NB4 (cell line): ENCODE measurements around the gene OR52K1.

Experiments
- MYC ChIP-seq: IDR thresholded peaks from 2 replicates; pipeline ENCODE4 v1.6.1; 2011; ENCODE audit warnings: low read depth, low read length
- TF ChIP-seq, protein P1 (sequence below): IDR thresholded peaks from one replicate; pipeline ENCODE4 v1.5.1; 2012; ENCODE audit warnings: low read depth, low read length

DNA sequence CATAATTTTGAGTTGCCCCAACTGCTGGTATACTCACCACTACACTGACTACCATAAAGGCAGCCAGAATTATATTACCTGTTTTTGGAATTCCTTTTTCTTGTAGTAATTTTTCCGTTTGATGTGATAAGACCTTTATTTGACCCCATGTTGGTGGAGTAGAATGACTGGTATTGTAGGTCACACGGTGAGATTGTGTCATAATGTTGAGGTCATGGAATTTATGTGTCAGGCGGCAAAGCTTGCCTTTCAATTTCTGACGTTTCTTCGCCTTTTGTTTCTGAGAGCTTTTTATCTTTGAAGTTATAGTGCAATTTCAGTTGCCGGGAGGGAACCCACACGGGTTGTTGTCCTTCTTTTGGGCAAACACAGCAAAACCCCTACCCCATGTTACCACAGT lies 13.0 kb downstream of the OR52K1 start:
- no peak for TF ChIP-seq MYC
- TF ChIP-seq, protein P1, sequence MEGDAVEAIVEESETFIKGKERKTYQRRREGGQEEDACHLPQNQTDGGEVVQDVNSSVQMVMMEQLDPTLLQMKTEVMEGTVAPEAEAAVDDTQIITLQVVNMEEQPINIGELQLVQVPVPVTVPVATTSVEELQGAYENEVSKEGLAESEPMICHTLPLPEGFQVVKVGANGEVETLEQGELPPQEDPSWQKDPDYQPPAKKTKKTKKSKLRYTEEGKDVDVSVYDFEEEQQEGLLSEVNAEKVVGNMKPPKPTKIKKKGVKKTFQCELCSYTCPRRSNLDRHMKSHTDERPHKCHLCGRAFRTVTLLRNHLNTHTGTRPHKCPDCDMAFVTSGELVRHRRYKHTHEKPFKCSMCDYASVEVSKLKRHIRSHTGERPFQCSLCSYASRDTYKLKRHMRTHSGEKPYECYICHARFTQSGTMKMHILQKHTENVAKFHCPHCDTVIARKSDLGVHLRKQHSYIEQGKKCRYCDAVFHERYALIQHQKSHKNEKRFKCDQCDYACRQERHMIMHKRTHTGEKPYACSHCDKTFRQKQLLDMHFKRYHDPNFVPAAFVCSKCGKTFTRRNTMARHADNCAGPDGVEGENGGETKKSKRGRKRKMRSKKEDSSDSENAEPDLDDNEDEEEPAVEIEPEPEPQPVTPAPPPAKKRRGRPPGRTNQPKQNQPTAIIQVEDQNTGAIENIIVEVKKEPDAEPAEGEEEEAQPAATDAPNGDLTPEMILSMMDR = no peak
